Measurements from ENCODE around the gene BMP5.

The BMP5 gene

DNA sequence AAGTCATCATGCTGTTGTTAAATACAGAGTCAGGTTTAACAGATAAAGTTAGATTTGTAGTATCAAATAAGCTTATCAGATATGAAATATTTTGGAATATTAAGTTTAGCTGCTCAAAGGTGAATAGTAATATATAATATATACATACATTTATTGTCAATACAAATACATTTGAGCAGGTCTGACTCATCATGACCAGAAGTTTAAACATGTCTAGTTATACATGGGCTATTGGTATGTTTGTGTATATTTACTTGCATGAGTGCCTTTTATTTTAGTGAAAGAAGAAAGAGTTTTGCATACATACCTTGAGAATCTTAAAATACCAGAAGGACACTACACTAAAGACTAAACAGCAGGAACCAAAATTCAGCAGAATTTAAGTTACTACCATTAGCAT is 76.8 kb downstream of the BMP5 start:
- DNase-seq, result no peak

DNA sequence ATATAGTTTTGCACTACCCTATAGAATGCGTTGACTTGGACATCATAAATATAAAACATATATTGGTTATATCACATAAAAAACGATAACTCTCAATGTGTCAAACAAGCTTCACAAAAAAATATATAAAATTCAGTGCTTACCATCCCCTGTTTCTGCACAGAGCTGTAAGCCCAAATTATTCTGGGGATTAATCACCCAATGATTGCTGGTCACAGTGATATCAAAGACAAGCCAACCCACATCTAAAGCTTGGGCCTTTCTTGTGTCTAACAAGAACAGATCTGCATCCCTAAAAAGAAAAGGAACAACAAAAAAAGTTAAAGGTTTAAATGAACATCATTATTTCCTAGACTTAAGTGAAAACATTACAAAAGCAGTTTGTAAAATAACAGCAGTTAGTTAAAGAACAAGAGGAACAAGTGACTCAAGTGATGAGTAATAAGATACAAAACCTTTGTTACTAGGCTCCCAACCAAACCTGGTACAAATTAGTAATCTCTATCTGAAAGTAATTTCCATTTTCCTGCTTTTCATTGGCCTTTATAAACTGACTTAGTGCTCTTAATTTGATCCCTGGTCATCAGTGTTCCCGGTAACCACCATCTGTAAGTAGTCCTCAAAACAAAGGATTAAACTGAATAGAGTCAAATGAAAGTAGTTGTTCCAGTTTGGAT is 81.1 kb downstream of the BMP5 start:
- DNase-seq, result no peak

DNA sequence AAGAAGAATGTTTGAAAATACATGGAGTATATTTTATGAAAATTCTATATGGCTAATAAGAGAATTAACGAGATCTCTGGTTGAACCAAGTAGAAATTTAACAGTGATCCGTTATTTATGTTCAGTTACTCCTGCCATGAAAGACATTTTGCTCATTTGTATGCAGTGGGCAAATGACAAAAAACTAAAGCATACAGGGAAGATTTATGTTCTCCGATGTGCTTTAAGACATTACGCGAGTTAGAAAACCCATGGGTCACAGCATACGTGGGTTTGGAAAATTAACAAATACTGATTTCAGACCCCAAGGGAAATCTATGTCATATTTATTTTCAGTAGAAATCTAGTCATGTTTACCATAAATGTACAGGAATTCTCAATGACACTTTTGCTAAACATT is 90.1 kb downstream of the BMP5 start:
- no peak for DNase-seq

DNA sequence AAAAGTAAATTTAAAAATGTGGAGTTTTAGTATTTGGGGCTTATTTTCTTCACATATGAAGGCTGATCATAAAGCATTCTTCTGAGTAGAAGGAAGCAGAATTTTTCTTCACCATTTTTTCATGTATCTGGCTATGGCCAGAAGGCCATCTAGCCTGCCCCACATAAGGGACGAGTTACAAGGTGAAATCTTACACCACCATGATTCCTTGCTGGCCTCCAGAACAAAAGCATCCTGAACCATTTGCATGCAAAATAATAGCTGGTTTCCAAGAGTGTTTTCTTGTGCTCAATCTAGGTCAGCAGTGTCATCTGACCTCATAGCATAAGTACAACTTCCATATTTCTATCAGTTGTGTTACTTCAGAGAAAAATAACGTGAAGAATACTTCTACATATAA is 93.1 kb downstream of the BMP5 start:
- no peak for DNase-seq

DNA sequence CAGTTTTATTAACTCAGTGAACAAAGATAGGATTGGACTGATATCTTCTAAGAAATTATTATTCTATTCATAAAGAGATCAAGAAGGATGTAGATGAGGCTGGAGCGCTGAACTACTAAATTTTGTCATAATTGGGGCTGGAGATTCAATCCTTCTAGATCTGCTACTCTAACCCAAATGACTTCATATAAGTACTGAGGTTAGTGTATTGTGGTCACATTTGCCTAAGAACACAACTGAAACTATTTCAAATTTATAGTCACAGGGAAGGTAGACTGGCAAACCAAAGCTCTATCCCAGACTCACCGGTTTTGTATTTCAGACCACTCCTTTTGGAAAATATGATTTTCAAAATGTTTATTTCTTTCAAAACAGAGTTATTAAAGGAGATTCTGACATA is 96.7 kb downstream of the BMP5 start:
- DNase-seq, result no peak

DNA sequence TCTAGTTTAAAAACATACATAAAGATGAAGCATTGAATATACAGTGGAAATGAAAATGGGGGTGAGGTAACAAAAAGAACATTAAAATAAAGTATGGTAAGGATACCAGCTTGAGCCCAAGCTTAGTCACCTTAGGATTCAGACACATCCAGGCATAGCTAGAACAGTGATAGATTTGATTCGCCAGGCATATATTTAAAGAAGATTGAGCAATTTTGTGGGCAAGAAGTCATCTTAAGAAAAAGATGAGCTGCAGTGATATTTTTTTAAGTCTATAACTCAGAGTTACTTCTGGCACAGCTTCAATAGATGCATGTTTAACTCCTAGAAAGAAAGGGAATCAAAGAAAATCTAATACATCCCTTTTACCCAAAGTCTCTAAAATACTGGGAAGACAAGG is 97.9 kb downstream of the BMP5 start:
- no peak for DNase-seq

DNA sequence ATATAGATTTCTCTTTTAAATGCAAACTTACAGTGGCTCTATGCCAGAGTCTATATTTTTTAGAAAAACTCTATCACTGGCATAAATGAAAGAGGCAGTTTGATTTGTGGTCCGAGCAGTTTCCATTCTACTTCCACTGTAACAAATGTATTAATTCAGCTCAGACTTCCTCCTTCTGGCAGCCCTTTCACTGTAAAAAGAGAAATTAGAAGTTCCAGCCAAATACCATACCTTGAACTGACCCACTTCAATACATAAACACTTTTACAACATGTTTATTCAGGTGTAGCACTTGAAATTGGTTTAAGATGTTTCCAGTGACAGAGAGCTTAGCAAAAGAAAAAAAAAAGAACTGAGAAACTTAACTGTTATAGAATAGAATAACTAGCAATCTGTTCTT is 99.3 kb downstream of the BMP5 start:
- no peak for DNase-seq

DNA sequence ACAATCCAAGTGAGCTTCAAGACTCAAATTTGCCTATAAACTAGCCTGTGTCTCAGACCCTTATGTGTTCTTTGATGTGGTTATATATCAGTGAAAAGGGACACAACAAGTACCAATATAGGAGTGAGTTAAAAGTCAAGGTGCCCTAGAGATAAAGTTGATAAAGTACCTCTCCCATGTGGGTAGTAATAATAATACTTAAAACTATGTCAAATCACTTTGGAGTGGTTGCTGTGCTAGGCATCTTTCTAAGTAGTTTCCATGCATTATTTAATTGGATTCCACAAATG is 100.4 kb downstream of the BMP5 start:
- no peak for DNase-seq

DNA sequence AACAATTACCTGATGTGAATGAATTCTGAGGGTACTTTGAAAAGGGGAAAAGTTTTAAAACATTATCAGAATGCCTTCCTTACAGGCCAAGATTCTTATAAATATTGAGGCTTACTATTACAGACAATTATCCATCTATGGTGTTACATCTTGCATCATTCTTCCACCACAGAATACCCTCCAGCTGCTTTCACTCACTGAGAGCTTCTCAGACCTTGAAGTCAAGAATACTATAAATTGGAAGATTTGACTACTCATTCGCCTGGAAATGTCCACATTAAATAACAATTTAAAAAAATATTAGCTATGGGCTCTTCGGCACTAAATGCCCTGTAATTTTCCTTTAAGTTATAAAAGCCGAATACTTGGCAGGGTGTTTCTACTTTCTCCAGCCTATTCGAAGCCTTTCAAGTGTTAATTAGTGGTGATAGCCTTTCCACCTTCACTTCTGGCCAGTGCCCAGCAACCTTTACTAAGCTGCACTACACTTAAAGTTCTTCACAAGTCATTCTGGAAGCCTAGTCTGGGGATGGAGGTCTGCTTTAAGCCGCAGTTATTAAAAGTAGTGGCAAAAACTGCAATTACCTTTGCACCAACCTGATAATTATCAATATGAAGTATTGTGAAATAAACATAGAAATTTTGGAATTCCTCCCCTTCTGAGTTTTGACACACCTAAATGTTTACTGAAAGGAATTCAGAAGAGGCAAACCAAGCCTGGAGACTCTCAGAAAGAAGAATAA is 100.9 kb downstream of the BMP5 start:
- no peak for DNase-seq

DNA sequence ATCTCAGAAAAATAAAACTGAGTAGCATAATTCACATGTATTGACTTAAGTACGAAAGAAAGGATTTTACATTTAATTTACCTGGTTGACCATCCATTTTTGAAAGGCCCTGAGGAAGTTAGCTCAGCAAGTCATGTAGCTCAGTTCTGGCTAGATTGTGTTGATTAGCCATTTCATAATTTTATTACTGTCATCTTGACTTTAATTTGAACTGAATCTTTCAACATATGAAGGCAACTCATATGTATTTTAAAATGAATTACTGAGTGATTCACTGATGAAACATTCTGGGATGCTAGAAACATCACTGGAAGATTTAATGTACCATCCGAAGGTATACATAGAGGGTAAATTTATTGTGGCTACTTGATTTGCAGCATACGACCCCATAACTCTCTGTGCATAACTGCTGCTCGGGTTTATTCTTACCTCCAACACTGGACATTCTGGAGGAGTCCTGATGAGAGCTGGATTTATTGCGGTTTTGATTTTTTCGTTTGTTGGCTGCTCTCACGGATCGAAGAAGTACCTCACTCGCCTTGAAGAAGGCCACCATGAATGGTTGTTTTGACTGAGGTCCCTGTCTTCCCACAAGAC is 101.7 kb downstream of the BMP5 start:
- DNase-seq, result no peak

DNA sequence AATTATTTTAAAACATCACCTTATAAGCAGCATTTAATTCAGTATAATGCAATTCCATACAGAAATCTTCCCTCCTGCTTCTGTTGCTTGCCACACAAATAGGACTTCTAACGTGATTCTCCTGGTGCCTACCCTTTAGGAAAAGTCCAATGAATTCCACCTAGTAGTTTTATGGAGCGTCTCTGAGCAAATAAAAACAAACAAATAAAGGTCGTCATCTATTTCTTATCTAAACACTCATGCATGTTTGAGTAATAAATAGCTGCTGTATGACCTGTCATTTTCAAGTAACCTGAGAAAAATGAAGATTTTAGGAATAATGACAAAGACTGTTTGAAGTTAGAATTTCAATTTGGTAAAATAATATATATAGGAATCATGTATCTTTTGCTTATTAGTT is 102.7 kb downstream of the BMP5 start:
- no peak for DNase-seq

DNA sequence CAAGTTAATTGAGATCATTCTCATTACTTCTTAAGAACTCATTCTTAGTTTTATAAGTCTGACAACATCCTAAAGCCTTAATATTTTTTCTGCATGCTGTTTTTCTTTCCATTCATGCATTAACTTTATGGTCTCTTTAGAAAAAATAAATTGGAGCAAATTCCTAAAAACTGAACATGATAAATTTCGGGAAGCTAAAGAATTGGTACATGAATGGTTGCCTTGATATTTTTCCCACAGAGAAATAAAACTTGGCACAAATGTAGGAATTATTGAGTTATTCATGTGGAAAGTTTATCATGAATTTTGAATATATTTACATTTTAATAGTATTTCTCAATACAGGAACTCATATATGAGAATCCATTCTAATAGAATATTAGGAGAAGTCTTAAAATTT is 115.9 kb downstream of the BMP5 start:
- DNase-seq, result no peak

DNA sequence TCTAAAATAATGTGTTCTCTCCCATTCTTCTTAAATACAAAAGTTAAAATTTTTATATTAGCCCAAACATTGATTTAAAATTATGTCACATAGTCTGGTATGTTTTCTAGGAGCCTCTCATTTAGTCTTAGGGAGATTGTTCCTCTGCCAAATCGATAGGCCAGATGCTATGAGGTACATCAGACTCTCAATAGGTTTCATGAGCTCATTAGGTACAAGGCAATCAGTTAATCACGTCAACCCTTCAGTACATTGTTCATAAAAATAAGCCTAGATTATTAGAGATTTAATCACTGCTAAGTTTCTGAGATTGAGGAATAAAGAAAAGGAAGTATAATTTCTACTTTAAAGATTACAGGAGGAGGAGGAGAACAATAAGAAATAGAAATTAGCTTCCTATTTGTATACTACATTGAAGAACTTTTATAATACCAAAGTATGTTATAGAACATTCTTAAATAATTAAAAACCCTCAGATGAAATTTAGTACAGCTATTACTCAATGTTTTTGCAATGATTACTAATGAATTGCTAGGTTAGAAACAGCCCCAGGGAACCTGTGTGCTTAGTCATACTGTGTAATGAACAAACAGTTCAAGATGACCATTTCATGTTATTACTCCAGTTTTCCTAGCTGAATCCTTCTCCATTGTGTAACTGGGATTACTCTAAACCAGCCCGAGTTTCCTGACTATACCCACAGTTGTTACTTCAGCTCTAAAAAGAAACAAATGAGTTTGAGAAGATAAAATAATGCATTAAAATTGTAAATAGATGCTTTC is 117.0 kb downstream of the BMP5 start:
- DNase-seq, result no peak

DNA sequence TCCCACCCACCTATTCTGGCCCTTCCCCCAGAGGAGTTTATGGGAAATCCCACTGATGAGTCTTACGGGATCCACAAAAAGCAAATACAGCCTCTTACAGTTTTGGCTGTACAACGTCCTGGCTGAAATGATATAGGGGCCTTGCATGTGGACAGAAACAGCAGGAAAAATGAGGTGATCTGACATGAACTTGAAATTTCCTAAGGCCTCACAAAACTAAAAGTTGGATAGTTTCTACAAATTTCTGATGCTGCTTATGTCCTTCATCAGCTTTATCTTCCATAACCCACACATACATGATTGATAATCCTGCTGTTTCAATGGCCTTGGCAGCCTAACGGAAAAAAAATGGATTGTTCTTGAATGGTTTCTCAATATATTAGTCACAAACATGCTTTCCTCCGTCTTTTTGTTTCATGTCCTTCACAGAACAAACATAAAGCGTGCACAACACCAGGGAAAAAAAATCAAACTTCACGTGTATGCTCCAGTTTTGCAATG is 118.8 kb downstream of the BMP5 start:
- DNase-seq, result no peak

DNA sequence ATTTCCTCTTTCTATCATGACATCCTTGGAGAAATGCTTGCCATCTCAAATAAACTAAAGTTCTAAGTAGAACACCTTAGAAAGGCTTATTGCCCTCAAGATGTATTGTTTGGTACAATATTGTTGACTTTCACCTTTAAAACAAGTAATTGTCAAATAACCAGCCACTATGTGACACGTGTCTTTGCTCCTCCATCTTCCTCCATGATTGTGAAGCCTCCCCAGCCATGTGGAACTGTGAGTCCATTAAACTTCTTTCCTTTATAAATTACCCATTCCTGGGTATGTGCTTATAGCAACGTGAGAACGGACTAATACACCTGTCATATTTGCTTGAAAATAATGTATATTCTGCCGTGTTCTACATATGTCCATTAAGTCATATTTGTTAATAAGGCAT is 126.5 kb downstream of the BMP5 start:
- DNase-seq, result no peak

DNA sequence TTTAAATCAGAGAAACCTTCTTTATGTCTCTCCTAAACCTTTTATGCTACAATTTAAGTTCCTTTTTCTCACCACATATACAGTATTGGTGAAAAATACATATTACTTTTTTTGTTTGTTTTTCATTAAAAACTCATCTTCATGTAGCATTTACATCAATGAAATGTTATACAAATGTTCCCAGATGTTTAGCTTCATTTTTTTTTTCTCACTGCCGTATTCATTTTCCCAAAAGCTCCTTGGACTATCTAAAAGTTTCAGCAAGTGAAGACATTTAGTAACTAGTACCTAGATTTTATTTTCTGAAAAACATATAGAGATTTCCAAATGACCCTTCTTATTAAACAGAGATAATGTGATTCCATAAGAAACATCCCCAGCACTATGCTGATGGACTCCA is 128.9 kb downstream of the BMP5 start:
- DNase-seq, result no peak

DNA sequence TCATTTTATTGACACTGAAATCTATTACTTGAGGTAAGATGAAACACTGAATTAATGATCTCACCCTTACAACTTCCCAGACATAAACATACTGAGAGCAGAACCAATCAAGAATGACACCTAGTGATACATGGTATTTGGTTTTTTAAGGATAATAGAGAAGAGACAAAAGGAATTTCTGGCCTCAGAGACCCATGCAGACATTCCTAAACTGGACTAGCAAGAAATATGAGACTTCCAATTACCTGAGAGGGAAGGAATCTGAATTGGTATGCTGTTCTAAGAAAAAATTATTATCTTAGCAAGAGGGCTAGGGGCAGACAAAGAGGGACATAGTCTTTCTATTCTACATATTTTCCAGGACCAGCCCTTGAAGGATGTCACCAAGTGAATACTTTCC is 141.1 kb downstream of the BMP5 start:
- DNase-seq, result no peak

DNA sequence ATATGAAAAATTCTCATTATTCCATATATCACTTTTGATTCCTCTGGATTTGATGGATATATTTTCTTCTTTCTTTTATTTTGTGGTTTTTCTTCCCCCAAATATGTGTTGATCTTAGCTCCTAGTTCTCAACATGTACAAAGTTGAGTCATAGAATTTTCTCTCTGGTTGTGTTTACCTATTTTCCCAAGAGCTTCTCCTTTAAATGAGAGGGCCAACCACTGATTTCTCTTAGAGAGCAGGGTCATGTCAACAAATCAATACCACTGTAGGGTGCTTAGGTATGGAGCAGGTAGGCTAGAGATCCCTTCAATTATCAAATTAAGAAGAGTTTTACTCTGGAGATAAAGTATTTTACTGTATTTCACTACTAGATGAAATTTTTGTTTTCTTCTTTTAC is 145.7 kb downstream of the BMP5 start:
- DNase-seq, result no peak

DNA sequence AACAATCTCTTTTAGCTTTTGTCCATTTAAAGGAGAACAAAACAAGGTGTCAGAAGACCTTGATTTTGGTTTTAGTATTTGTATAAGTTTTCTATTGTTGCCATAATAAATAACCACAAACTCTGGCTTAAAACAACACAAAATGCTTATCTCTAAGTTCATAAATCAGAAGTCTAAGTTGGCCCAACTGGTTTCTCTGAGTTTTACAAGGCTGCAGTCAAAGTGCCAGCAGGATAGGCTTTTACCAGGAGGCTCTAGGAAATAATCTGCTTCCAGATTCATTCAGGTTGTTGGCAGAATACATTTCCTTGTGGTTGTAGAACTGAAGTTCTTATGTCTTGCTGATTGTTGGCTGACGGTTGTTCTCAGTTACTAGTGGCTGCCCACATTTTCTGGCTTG is 149.2 kb downstream of the BMP5 start:
- no peak for DNase-seq

DNA sequence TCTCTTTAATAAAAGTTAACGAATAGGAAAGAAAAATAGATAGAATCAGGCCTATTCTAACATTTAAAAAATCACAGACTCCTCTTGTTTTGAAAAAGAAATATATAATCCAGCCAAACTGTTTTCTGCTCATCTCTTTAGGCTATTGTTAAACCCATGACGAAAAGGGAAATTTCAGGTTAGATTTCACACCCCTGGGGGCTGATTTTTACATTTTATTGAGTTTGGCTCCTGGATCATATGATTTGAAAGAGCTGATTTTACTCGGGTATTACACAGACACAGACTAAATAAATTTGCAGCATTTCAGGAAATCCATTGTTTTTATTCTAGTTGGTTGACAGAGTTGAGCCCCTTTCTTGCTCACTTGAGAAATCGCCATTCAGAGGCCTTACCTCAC is 160.6 kb downstream of the BMP5 start:
- DNase-seq, result no peak

DNA sequence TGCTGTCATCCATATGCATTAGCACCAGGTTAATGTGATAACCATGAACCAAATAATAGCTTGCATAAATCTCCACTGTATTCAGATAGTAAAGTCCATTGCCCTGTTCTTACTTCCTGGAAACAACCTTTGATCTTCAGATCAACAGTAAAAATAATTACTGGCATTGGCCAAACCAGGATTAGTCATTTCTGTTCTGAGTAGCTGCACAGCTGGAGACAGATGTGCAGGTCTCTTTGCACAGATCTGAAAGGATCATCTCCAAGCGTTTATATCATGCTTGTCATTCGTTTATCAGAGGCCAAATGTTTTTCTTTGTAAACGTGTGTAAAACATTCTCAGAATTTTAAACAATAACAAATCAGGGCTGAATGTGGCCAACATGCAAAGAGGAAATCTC is 162.0 kb downstream of the BMP5 start:
- DNase-seq, result no peak

DNA sequence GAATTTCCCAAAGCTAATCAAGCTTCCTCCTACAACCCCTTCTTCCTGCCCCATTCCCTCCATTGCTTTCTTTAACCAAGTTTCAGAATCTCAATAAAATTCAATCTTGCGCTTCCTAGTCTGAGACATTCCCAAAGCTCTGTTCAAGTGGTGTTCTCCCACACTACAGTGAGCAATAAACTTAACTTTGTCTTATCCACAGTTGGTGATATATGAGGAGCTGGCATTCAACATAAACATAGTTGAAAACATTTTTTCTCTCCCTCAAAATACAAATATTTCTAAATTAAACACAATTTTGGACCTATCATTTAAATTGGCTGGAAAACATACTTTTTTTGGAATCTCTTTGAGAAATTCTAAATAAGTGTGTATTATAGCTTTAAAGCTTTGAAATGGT is 166.7 kb downstream of the BMP5 start:
- no peak for DNase-seq

DNA sequence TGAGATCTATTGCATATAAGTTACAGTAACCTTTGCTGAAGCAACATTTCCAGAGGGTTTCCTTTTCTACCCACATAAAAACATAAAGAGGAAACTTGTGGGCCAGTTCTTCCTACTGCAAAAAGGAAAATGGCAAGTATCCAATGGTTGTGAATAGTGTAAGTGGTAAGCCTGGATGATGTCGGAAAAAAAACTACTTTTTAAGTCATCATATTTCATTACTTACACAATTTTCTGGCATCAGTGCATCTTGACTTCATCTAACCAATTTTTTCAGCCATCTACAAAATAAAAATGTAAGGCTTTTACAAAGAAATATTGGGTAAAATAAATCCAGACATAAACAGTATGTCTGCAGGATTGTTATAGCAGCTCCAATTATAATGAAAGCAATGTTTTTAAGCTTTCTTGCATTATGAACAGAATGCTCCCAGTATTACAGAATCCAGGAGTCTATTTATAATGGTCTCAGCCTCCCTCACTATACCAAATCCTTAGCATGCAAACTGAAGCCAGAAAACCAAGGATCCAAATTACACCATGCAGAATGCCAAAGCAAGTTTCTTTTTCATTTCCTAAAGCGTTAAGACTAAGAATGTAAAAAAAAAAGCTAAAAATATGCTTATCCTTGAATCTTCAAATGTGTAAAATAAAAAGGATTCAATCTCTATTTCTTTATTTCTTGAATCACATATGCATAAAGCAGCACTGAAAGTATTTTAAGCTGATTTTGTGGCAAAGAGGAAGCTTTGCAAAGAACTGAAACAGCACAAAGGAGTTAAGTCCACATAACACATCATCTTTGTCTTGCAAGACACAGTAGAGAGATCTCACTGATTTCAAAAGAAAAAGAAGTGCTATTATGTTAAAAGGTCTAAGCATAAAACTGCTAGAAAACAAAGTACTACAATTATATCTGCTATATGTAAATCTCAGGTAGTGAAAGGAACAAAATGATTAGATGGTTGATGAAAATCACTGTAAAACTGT is 169.6 kb downstream of the BMP5 start:
- no peak for DNase-seq

Measured in NCI-H1092 treated with DMSO at 0.1 percent for 48 hours (cell line).